Skeletal muscle satellite cell (primary cell): ENCODE measurements around the gene TLR3. TPM values are rescaled to one million over a fixed set of nuclear protein-coding genes. Genes with fewer than 3 reads are reported as not detected.

Experiments used
- small RNA-seq: library from RNA; depleted of rRNA; stranded (forward); fragments of <200 nt; gene quantifications from one replicate; pipeline ENCODE3, GENCODE V24; 2012

TLR3 gene

Small RNAs within 50 kb of the gene (small RNA-seq; reads per million reads assigned to genes)
- gene RF00322 = not detected
- gene RNU4-64P = not detected
